Tibial nerve (tissue), 4 donors: ENCODE measurements around the gene DMKN.

Source experiments
- CTCF ChIP-seq, 5 experiments: fragments of 200-600 bp in 3 of 5; fragments of 450-650 bp in 2 of 5; sonication (generic) in 3 of 5; IDR thresholded peaks; one replicate each; pipeline ENCODE4 v1.5.1; 2016 to 2019; ENCODE audit warnings: antibody characterized with exemption in 5 of 5, mild to moderate bottlenecking in 3 of 5, moderate library complexity in 2 of 5
- EP300 ChIP-seq, 2 donors: sonication (generic); formaldehyde crosslinking; IDR thresholded peaks; one replicate each; pipeline ENCODE4 v1.6.1; 2017; ENCODE audit warnings: antibody characterized with exemption in 2 of 2, mild to moderate bottlenecking in 1 of 2
- POLR2A ChIP-seq, 2 donors: fragments of 450-650 bp; IDR thresholded peaks; one replicate each; pipeline ENCODE4 v1.6.1; 2017; ENCODE audit warnings: antibody characterized with exemption in 2 of 2, mild to moderate bottlenecking in 2 of 2, moderate library complexity in 2 of 2

GRCh38 chr19:35498984-35499527 lies 14.4 kb downstream of the DMKN start:
- no peak for TF ChIP-seq CTCF (IDR thresholded peaks at IDR 0.05)
- TF ChIP-seq POLR2A (IDR thresholded peaks at IDR 0.05): no peak
- no peak for TF ChIP-seq EP300 (IDR thresholded peaks at IDR 0.05)
